Measurements from ENCODE around the gene FUT1.

- TF ChIP-seq CTCF (IDR thresholded peaks at IDR 0.05; ENCODE audit: low read depth, low read length): no peak
- no peak for TF ChIP-seq EZH2phosphoT487 (IDR thresholded peaks at IDR 0.05; ENCODE audit: low read depth)
Measured at GRCh38 chr19:48768994-48769713, 16.7 kb upstream of the FUT1 start.

Measured in OCI-LY3 (cell line).